Activated CD8-positive, alpha-beta memory T cell treated with anti-CD3 and anti-CD28 coated beads, Interleukin-2, amount 50 U/mL, for 48 hours (primary cell): ENCODE data around the gene FXYD7.
"Not testable (repeated sequence)": the region's sequence is repeated elsewhere in the genome, so short reads cannot be mapped to it uniquely, and the experiment has no call there.

Experiments
- DNase-seq: peaks from one replicate; pipeline ENCODE4 v3.0.0-alpha.2; 2020

Gene FXYD7, protein sequence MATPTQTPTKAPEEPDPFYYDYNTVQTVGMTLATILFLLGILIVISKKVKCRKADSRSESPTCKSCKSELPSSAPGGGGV

DNA sequence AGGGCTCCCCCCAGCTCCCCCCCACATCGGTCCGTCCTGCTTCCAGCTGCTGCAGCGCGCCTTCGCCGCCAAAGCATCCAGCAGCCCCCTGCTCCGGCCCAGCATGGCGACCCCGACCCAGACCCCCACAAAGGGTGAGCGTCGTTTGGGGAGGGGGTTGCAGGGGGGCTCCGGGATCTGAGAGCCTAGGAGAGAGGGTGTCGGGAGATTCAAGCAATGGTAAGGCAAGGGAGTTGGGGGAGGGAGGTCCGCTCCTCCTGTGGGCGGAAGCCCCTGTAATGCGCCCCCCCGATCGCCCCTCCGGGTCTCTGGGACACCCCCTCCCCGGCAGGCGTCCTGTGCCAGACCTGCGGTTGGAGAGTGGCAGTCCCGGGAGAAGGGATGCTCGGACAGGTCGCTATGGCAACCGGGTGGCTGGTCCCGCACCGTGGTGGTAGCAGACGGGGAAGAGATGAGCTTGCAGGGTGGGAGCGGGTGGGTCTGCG, at the start of gene FXYD7:
Gene FXYD7 (plus strand): TSS at position 25 of the 485 bp plus-strand sequence. CDS start 79 bp downstream, at position 104.
- no peak for DNase-seq

DNA sequence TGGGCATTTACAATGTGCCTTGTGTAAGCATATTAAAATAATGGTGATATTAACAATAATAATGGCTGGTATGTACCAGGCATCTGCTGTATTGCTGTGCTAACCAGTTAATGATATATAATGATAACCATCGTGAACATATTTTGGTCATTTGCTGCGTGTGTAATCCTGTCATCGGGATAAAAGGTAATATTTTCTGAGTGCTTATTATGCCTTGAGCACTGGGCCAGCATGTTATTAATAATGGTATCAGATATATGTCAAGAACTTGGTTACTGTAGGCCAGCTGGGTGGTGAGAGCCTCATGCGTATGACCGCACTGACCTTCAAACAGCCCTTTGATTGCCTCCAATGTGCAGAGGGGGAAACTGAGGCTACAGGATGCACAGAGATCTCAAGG, 49.6 kb upstream of the FXYD7 start:
- DNase-seq, result no peak

DNA sequence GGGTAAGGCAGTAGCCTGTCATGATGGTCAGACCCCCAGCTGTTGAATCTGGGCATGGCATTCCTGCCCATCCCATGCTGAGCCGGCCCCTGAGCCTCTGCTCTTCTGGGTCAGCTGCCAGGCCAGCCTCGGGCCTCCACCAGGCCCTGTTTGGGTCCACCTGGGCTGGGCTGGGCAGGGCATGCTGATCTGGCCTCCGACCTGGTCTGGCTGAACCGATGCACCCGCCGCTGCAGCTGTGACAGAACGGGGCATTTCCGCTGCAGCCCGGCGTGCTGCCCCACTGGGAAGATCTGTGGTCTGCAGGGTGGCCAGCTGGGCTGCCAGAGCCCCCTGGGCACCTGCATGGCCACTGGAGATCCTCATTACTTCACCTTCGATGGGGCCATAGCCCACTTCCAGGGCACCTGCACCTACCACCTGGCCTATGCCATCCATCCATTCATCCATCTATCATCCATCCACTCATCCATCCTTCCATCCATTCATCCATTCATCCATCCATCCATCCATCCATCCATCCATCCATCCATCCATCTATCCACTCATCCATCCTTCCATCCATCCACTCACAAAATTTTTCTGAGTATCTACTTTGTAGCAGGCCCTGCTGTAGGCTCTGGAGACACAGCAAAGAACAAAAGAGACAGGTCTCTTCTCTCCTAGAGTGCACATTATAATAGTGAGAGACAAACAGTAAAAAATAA, 49.0 kb upstream of the FXYD7 start:
- no peak for DNase-seq

DNA sequence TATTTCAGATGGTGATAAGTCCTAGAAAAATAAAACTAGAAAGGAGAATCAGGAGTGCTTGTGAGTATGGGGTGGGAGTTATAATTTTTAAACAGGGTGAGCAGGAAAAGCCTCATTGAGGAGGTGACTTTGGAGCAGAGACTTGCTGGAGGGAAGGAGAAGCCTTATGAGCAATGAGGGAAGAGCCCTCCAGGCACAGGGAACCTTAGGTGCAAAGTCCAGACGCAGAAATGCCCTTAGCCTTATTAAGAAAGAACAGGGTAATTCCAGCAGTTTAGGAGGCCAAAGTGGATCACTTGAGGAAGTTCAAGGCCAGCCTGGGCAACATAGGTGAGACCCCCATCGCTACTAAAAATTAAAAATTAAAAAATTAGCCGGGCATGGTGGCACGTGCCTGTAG, 48.4 kb upstream of the FXYD7 start:
- no peak for DNase-seq

DNA sequence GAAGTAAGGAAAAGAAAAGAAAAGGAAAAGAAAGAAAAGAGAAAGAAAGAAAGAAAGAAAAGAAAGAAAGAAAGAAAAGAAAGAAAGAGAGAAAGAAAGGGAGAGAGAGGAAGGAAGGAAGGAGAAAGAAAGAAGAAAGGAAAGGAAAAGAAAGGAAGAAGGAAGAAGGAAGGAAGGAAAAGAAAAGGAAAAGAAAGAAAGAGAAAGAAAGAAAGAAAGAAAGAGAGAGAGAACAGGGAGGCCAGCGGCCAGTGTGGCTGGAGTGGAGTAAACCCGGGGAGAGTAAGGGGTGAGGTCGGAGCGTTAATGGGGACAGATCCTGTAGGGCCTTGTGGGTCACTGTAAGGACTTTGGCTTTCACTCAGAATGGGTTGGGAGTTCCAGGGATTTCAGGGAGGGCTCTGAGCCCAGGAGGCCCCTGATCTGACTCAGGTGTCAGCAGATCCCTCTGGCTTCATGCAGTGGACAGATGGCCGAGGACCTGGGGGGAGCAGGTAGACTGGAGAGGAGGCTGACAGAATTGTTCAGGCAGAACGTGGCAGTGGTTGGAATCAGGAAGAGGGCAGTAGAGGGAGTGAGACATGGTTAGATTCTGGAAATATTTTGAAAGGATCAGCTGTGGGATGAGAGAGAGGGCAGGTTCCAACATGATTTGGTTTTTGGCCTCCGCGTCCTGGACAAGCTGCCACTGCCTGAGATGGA, 47.2 kb upstream of the FXYD7 start:
- no peak for DNase-seq

DNA sequence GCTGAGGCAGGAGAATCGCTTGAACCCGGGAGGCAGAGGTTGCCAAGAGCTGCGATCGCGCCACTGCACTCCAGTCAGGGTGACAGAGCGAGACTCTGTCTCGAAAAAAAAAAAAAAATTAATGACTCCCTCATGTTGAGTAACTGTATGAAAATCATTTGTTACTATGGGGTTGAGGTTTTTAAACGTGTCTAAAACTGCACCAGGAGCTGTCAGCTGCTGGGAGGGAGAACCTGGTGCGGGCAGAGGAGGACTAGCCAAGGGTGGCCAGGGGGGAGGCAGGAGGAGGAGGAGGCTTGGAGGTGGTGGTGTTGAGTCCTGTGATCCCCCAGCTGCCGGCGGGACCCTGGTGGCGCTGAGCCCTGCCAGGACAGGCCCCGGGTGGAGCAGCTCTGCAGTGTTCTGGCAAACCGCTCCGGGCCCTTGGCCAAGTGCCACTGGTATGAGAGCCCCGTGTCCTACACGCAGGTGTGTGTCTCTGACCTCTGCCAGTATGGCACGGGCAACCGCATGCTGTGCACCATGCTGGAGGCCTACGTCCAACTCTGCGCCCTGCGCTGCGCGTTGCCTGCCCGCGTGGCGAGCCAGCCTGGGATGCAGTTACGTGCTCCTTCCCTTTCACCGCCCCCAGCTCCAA, 44.5 kb upstream of the FXYD7 start:
- no peak for DNase-seq

DNA sequence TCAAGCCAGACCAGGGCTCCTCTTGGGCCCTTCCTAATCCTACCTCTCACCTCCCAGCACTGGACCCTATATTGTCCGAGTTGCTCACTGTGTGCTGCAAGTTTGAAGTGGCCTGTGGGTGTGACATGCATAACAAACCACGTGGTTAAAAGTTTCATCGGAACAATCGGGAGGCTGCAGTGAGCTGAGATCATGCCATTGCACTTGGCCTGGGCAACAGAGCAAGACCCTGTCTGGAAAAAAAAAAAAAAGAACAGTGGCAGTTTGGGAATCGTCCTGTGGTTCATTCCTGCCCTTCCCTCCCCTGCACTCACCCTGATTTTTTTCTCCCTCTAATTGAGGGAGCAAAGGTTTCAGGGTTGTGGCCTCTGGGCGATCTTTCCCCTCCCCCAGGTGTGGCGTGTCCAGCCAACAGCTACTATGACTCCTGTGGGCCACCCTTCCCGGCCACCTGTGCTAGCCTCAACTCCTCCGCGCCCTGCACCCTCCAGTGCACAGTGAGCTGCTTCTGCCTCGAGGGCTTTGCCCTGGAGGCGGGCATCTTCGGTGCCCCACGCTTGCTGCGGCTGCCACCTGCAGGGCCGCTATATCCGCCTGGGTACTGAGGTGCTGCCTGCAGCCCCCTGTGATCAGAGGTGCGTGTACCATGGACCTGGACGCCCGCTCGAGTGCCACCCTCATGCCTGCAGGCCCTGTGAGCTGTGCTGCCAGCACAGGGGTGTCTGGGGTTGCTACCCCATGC, 43.7 kb upstream of the FXYD7 start:
- no peak for DNase-seq

DNA sequence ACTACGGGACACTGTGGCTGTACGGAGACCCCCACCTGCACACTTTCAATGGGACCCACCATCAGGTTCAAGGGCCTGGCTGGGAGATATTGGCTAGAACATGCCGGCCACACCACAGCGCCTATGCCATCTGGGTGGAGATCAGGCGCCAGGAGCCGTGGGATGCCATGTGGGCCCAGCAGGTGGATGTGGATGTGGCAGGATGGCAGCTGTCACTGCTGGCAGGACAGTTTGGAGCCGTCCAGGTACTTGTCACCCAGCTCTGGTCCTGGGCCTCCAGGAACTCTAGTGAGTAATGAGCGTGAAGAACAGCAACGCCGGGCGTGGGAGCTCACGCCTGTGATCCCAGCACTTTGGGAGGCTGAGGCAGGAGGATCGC, 43.2 kb upstream of the FXYD7 start:
- no peak for DNase-seq

DNA sequence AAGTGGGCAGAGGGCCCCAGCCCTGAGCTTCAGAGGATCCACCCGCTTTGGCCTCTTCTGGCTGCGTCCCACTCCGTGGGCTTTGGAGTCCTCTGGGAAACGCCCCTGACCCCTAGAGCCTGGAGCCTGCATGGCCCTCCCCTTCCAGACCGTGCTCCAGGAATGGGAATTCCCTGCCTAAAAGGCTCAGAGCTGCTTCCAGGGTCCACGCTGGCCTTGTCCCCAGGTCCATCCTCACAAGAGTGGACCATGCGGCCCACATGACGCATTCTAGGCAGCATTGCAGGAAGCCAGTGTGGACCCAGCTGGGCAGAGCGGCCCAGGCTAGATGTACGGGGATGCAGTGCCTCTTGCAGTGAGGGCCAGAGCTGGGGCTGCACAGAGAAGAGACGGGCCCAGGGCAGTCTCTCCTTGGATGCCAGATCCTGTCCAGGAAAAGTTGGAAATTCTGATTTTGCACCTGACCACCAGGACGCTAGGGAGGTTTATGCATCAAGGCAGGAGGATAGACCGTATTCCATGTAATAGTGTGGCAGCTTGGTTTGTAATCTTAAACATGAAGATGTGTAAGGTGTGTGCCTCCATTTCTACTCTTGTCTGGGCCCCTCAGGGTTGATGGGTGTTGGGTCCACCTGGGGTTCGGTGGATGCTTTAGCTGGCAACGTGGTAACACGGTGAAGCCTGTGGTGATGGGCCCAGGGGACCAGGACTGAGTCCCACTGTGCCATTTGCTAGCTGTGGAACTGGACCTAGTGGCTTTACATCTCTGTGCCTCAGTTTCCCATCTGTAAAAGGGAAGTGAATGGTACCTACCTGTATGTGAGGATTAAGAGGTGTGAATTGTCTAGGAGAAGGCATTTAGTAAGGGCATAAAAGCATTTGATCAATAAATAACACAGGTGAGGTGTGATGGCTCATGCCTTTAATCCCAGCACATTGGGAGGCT, 42.2 kb upstream of the FXYD7 start:
- no peak for DNase-seq

DNA sequence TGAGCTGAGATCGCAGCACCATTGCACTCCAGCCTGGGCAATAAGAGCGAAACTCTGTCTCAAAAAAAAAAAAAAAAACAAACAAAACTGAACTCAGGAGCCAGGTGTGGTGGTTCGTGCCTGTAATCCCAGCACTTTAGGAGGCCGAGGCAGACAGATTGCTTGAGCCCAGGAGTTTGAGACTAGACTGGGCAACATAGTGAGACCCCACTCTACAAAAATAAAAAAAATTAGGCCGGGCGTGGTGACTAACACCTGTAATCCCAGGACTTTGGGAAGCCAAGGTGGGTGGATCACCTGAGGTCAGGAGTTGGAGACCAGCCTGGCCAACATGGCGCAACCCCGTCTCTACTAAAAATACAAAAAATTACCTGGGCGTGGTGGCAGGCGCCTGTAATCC, 41.1 kb upstream of the FXYD7 start:
- DNase-seq, result not testable (repeated sequence)

DNA sequence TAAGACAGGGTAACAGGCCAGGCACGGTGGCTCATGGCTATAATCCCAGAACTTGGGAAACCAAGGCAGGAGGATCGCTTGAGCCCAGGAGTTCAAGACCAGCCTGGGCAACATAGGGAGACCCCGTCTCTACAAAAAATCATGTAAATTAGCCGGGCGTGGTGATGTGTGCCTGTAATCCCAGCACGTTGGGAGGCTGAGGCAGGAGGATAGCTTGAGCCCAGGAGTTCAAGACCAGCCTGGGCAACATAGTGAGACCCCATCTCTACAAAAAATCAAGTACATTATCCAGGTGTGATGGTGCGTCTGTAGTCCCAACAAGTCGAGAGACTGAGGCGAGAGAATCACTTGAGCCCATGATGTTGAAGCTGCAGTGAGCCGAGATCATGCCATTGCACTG, 39.4 kb upstream of the FXYD7 start:
- not testable (repeated sequence) for DNase-seq

DNA sequence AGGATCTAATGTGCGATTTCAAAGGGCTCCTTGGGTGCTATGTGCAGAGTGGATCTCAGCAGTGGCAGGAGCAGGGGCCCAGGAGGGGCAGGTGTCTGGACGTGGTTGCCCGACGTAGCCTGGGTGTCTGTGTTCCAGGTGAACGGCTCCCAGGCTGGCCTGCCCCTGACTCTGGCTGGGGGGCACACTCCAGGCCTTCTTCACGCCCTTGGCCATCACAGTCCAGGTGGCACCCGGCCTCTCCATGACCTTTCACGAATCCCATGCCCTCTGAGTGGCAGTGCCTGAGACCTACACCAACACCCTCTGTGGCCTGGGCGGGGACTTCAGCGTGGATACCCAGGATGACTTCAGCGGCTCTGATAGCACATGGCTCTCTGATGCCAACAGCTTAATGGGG, 38.7 kb upstream of the FXYD7 start:
- DNase-seq, result no peak

DNA sequence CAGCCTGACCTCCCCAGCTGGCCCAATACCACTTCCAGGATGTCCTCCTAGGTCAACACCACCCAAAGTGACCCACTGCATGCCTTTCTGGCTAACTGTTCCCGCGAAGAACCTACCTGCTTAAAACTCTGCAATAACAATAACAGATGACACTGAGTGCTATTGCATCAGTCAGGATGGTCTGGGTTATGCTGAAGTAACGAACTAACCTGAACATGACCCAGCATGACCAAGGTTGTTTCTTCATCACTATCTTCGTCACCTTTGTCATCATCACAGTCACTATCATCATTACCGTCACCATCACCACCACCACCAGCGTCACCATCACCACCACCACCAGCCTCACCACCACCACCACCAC, 38.0 kb upstream of the FXYD7 start:
- DNase-seq, result no peak

DNA sequence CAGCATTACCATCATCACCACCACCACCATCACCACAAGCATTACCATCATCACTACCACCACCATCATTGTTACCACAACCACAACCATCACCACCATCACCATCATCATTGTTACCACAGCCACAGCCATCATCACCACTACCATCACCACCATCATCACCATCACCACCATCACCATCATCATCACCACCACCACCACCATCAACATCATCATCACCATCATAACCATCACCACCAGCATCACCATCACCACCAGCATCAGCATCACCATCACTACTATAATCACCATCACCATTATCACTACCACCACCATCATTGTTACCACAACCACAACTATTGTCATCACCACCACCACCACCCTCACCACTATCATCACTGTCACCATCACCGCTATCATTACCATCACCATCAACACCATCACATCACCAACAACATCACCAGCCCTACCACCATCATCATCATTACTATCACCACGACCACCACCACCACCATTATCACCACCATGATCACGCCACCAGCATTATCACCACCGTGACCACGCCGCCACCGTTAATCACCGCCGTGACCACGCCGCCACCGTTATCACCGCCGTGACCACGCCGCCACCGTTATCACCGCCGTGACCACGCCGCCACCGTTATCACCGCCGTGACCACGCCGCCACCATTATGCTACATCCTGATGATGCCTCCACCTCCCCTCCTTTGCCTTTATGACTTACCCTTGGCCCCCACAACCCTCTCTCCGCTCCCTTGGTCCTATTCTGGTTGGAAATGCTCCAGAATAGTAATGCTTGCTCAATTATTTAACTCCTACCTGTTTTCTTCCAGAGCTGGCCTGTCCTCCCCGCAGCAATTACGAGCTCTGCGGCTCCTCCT, 37.4 kb upstream of the FXYD7 start:
- DNase-seq, result no peak

DNA sequence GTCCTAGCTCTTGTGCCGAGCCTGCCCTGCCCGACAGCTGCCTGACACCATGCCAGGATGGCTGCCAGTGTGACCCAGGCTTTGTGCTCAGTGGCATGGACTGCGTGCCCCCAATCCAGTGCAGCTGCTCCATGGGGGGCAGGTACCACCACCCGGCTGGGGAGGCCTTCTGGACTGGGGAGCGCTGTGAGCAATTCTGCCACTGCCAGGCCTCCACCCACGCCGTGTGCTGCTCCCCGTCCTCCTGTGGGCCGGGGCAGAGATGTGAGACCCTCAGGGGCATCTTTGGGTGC, 36.8 kb upstream of the FXYD7 start:
- DNase-seq, result no peak

DNA sequence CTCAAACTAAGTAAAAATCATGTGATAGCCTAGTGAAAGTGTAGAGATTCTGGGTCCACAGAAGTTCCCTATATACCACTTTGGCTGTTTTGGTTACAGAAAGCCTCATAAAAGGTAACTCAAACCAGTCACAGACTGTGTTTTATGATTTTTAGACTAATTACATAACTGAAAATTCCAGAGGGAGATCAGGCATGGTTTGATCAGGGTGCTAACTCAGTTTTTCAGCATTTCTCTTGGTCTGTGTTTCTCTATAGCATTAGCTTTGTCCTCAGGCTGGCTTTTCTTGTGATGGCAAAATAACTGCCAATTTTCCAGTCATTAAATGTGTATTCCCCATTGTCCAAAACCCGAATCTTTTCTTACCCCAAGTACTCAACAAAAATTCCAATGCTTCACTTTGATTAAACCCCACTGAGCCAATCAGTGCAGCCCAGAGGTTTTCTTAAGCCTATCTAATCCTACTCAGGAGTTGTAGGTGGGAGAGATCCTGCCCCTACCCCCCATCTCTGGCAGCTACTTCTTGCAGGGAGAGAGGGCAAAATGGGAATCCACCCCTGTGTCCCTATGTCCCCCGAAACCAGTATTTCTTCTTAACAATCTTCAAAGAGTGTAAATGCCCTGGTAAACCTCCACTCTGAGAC, 36.0 kb upstream of the FXYD7 start:
- no peak for DNase-seq

DNA sequence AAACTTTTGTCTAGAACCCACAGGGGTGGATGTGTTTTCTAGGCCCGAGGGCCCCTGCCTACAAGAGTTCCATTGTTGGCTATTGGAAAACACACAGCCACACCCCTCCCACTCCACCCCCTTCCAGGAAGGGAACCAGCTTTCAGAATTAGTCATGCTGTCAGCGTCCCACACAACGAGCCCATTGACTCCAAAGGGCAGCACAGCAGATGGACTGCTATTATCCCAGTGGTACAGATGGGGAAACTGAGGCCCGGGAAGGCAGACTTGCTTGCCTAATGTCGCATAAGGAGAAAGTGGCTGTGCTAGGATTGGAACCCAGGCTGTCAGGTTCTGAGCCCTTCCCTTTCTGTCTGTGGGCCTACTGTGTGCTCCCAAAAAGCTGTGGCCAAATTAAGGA, 35.5 kb upstream of the FXYD7 start:
- DNase-seq, result no peak

DNA sequence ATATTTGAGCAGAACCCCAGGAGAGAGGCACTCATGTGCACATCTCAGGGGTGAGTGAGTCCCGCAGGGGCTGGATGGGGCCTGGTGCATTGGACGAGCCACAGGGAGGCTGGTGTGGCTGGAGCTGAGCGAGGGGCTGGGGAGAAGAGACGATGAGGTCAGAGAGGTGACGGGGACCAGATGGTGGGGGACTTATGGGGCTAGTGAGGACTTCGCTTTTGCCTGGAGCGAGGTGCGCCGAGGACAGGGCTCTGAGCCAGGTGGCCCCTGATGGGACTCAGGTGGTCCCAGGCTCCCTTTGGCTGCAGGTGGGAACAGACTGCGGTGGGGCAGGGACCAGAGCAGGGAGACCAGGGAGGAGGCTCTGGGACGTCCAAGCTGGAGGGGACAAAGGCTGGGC, 34.3 kb upstream of the FXYD7 start:
- DNase-seq, result no peak

DNA sequence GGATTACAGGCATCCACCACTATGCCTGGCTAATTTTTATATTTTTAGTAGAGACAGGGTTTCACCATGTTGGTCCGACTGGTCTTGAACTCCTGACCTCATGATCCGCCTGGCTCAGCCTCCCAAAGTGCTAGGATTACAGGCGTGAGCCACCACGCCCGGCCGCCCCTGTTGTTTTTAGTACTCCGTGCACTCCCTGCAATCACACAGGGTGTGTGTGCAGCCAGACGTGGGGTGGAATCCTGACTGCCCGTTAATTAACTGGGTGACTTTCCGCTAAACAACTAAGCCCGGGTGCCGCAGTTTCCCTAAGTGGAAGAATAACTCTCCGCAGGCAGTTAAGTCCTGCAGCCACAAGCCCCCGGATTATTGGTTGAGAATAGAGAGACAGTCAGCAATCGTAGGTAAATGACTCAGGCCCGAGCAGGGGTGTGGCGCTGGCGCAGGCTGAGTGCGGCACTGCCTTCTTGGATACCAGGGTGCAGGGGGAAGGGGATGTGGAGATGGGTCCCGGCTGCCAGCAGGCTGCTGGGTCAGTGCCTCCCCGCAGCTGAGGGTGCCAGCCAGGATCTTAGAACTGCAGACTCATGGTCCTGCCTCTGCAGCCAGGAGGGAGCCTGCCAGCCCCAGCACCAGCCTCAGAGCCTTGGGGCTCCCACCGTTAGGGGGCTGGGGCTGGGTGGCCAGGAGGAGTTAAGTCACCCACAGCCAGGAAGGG, 33.5 kb upstream of the FXYD7 start:
- DNase-seq, result no peak

DNA sequence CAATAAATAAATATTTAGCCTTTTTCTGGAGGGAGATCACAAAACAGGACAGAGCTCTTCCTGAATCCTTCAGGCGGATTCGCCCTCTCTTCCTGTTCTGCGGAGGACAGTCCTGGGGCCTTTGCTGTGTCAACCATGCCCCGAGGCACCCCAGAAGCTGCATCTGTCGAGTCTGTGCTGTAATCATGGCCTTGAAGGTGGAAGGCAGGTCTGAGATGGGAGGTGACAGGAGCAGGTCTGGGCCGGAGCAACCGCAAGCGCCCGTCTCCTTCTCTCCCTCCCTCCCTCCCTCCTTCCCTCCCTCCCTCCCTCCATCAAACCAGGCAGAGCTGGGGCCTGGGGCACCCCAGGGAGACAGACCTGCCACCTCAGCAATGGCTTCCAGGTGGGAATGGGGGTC, 32.1 kb upstream of the FXYD7 start:
- no peak for DNase-seq
